ENCODE results near the gene PWWP2A.

The PWWP2A gene

GRCh38 chr5:160155017-160155750, 35.9 kb upstream of the PWWP2A start:
- no peaks in the 10 kb centered on the region for H3K27me3 ChIP-seq (ENCODE audit: insufficient read depth, poor library complexity, severe bottlenecking)
- DNase-seq (ENCODE audit: low read depth in 1 of 2, low spot score in 1 of 2): no peak
- H3K4me3 ChIP-seq (replicated peaks; ENCODE audit: insufficient read depth, low read length): no peak overlapping the region
- TF ChIP-seq GABPA (IDR thresholded peaks at IDR 0.05; ENCODE audit: low read depth) (no peak), CTCF (IDR thresholded peaks at IDR 0.05; ENCODE audit: insufficient read depth, low read length) (no peak), SPI1 (IDR thresholded peaks at IDR 0.05; ENCODE audit: borderline replicate concordance, low read depth) (no peak), POLR2AphosphoS5 (IDR thresholded peaks at IDR 0.05; ENCODE audit: low read depth) (no peak)
- TF ChIP-seq, protein P1, sequence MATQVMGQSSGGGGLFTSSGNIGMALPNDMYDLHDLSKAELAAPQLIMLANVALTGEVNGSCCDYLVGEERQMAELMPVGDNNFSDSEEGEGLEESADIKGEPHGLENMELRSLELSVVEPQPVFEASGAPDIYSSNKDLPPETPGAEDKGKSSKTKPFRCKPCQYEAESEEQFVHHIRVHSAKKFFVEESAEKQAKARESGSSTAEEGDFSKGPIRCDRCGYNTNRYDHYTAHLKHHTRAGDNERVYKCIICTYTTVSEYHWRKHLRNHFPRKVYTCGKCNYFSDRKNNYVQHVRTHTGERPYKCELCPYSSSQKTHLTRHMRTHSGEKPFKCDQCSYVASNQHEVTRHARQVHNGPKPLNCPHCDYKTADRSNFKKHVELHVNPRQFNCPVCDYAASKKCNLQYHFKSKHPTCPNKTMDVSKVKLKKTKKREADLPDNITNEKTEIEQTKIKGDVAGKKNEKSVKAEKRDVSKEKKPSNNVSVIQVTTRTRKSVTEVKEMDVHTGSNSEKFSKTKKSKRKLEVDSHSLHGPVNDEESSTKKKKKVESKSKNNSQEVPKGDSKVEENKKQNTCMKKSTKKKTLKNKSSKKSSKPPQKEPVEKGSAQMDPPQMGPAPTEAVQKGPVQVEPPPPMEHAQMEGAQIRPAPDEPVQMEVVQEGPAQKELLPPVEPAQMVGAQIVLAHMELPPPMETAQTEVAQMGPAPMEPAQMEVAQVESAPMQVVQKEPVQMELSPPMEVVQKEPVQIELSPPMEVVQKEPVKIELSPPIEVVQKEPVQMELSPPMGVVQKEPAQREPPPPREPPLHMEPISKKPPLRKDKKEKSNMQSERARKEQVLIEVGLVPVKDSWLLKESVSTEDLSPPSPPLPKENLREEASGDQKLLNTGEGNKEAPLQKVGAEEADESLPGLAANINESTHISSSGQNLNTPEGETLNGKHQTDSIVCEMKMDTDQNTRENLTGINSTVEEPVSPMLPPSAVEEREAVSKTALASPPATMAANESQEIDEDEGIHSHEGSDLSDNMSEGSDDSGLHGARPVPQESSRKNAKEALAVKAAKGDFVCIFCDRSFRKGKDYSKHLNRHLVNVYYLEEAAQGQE (IDR thresholded peaks at IDR 0.05; ENCODE audit: insufficient replicate concordance, low read depth): no peak
- H3K27ac ChIP-seq (replicated peaks): no peak overlapping the region

- TF ChIP-seq SPI1 (IDR thresholded peaks at IDR 0.05; ENCODE audit: borderline replicate concordance, low read depth) (no peak), CTCF (IDR thresholded peaks at IDR 0.05; ENCODE audit: insufficient read depth, low read length) (no peak), GABPA (IDR thresholded peaks at IDR 0.05; ENCODE audit: low read depth) (no peak), POLR2AphosphoS5 (IDR thresholded peaks at IDR 0.05; ENCODE audit: low read depth) (no peak)
- TF ChIP-seq, protein P1 (IDR thresholded peaks at IDR 0.05; ENCODE audit: insufficient replicate concordance, low read depth): no peak
Observed at GRCh38 chr5:160152901-160153300, 33.7 kb upstream of the PWWP2A start.

GRCh38 chr5:160152287-160152686, 33.0 kb upstream of the PWWP2A start:
- H3K27ac ChIP-seq (replicated peaks): no peak overlapping the region
- H3K4me3 ChIP-seq (replicated peaks; ENCODE audit: insufficient read depth, low read length): no peak overlapping the region
- no peak for DNase-seq (ENCODE audit: low read depth in 1 of 2, low spot score in 1 of 2)
- H3K27me3 ChIP-seq (ENCODE audit: insufficient read depth, poor library complexity, severe bottlenecking): no peaks in the 10 kb centered on the region
- TF ChIP-seq, protein P1 (IDR thresholded peaks at IDR 0.05; ENCODE audit: insufficient replicate concordance, low read depth): no peak
- TF ChIP-seq GABPA (IDR thresholded peaks at IDR 0.05; ENCODE audit: low read depth): no peak
- TF ChIP-seq POLR2AphosphoS5 (IDR thresholded peaks at IDR 0.05; ENCODE audit: low read depth): no peak
- TF ChIP-seq SPI1 (IDR thresholded peaks at IDR 0.05; ENCODE audit: borderline replicate concordance, low read depth): no peak
- TF ChIP-seq CTCF (IDR thresholded peaks at IDR 0.05; ENCODE audit: insufficient read depth, low read length): no peak

More at GRCh38 chr5:160152901-160153300, 33.7 kb upstream of the PWWP2A start:
- no peak for DNase-seq (ENCODE audit: low read depth in 1 of 2, low spot score in 1 of 2)
- Histone ChIP-seq H3K27ac (replicated peaks) (no peak overlapping the region), H3K4me3 (replicated peaks; ENCODE audit: insufficient read depth, low read length) (no peak overlapping the region), H3K27me3 (ENCODE audit: insufficient read depth, poor library complexity, severe bottlenecking) (no peaks in the 10 kb centered on the region)
